GM19025 (cell line): ENCODE measurements around the gene EXD3.

Experiments
- ATAC-seq: cut with Tn5 transposase; IDR thresholded peaks from one replicate; pipeline ENCODE4 v1.9.1; 2021; ENCODE audit warnings: mild to moderate bottlenecking, low read depth, moderate library complexity; ENCODE audit not compliant: unreplicated experiment

EXD3 gene

DNA sequence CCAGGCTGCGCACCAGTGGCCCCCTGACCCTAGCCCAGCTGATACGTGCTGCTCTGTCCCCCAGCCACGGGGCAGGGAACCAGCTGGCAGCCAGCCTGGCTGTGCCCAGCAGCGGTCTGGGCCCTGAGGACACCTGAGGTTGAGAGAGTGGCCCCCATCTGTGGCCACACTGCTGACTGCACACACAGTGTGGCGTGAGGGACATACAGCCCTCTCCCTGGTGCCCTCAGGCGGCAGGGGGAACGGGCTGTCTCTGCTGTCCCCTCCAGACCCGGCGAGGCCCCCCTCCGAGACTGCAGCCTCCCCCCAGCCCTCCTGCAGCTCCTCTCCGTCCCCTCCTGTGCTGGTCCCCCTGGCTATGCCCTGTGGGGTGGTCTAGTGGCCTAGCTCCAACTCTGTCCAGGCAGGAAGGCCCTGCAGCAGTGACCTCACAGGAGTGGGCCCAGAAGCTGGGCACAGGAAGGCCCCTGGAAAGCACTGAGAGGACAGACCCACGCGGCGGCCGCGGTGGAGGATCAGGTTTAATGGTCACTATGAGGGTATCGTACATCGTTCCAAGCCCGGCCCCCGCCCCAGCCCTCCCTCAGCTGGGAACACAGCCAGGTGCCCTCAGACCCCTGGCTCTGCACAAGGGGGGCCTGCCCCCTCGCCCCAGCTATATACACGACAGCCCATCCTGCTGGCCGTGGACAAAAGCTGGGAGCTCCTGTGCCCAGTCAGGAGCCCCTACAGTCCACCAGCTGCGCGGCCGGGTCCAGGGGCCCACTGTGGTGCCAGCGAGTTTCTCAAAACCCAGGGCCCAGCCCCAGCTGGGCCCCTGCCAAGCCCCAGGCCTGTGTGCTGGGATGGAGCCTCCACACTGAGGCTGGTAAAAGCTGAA lies 25.0 kb upstream of the EXD3 start:
- no peak for ATAC-seq

DNA sequence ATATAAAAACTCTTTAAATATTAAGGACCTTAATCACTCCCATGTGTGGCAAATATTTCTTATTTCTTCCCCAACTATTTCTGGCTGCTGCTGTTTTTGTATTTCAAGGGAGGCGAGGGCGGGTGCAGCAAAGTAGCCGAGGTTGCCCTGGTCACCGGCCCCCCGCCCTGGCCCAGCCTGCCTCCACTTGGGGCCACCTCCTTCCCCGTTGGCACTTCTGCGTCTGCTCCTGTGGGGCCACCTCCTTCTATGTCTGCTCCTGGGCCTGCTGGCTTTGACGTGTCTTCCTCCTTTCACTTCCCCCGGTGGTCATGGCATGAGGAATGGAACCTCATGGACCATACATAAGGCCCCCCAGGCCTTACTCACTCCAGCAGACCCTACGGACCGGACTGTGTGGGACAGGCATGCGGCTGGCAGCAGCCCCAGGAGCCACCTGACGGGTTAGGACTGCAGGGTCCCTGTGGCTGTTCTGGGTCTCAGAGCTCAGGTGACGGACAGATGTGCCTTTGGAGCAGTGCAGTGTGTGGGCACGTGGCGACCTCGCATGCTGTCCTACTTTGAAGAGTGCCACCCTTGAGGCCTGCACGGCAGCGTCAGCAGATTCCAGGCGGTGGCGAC lies 24.0 kb upstream of the EXD3 start:
- ATAC-seq, result no peak

DNA sequence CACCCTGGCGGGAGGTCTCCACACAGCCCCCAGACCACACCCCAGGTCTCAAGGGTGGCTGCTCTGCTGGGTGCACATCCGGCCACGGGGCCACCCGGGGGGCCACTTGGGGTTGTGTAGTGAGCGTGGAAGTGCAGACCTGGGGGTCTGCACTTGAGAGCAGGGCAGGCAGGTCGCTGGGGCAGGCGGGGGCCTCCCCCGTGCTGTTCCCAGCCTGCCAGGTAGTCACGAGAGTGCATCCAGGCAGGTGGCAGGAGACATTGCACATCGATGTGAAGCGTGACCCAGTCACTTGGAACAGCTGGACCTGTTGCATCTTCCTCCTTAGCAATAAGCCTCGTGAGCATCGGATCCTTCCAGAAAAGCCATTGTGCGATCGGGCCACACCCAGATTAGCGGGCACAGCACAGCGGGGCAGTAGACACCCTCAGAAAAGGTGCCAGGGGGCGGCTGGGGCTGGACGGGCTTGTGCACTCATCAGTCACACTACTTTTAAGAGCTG lies 23.0 kb upstream of the EXD3 start:
- no peak for ATAC-seq

DNA sequence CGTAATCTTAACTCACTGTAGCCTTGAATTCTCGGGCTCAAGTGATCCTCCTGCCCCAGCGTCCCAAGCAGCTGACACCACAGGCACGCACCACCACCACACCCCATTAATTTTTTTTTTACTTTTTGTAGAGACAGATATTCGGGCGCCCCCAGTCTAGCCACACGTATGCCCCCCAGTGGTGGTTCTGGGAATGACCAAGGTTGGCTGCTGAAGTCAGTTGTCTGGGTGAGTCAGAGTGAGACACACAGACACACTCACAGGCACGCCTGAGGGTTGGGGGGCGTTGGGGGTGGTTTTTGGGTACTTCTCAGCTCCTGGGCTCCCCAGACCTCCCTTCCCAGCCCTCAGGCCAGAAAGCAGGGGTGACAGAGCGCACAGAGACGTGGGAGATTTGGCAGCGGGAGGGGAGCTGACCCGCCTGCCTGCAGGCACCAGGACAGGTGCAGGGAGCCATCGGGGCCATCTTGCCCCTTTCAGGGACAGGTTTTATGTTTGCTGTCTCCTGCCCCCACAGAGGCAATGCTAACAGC lies 22.4 kb upstream of the EXD3 start:
- no peak for ATAC-seq

DNA sequence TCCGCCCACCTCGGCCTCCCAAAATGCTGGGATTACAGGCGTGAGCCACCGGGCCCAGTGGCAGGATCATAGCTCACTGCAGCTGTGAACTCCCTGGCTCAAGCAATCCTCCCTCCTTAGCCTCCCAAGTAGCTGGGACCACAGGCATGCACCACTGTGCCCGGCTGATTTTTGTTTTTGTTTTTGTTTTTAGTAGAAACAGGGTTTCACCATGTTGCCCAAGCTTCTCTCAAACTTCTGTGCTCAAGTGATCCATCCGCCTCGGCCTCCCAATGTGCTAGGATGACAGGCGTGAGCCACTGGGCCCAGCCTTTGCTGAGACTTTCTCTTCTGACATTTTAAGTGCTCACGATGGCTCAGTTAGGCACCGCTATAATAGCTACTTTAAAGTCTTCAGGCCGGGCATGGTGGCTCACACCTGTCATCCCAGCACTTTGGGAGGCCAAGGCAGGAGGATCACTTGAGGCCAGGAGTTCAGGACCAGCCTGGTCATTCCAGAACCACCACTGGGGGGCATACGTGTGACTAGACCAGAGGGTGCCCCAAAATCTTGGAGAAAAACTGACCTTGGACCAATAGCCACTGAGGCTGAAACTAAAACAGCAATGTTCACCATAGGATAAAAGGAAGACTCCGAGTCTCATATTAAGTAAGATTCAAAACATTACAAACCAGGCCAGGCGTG lies 21.3 kb upstream of the EXD3 start:
- no peak for ATAC-seq

DNA sequence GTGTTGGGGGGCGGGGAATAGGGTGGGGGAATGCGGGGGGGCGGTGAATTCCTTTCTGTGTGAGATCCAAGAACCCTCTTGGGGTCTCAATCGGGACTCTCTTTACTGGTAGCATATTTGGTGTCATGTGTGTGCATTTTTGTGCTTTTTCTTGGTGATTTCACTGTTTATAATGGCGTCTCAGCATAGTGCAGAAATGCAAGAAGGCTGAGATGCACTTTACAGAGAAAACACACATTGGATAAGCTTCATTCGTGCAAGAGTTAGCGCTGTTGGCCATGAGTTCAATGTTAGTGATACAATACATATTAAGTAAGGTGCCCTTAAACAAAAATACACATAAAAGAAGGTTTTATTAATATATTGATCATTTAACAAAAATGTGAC lies 19.0 kb upstream of the EXD3 start:
- no peak for ATAC-seq

DNA sequence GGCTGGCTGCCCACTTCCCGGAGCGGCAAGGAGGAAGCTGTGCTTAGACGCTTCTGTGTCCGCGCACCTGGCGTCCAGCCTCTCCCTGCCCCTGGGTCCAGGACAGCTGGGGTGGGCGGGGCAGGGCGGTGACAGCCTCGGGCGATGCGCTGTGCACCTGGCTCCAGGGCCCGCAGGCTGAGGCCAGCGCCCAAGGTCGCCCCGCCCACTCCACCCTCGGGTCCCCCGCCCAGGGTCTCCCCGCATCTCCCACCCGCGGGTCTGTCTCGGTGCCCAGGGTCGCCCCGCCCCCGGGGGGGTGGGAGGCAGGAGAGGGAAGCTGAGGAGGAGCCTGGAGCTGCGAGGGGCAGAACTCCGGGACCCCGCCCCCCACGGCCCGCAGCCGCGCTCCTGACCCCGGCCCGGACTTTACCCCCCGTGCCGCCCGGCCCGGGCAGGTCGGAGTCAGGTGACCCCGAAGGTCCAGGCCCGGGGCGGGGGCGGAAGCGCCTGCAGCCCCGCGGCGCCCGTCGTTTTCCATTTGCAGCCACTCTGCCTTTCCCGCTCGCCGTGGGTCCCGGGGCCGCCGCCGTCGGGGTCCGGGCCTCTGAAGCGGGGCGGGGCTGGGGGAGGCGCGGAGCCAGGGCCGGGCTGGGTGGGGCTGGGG lies 18.4 kb upstream of the EXD3 start, which contains the start of gene ENTPD8:
ENTPD8 (minus strand) TSS at position 69 of the 646 bp plus-strand sequence. CDS start 3,072 bp downstream, outside the sequence.
- no peak for ATAC-seq

DNA sequence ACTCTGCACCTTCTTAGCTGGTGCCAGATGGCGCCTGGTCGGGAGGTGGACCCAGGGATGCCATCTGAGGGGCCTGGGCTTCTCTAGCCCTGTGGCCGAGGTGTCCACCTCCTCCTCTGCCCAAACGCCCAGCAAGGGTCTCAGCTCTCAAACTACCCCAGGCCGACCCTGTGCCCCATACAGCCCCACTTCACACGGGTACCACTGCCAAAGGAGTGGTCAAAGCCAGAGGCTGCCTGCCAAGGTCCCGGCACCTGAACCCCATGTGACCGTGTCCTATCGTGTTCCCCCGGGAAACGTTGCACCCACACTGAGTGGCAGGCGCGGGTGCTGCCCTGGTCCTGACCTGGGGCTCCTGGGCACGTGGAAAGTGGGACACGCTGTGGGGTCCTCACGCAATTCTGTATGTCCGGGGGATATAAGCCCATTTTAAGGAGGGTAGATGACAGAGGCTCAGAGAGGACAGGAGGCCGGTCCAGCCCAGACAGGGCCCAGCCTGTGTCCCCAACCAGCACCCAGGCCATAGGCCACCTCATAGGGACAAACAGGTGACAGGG lies 16.3 kb upstream of the EXD3 start:
- ATAC-seq, result no peak

DNA sequence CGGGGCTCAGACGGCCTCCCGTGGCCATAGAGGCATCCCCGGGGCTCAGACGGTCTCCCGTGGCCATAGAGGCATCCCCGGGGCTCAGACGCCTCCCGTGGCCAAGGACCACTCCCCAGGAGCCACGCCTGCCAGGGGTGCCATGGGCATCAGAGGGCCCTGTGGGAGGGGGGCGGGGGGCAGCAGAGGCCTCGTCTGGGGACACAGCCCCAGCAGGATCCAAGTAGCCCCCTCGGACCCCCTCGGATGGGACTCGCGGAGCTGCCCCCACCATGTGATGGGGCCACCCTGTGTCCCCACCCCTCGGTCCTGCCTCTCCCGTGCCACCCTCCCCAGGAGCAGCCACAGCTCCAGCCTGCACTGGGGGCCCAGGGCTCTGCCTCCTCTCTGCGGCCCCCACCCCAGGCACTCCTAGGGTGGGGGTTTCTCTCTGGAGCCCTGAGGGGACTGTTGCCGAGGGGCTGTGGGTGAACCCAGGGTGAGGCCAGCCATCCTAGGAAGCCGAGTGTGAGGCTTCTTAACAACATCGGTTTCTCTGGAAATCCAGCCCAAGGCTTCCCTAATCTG lies 15.7 kb upstream of the EXD3 start:
- ATAC-seq, result no peak

DNA sequence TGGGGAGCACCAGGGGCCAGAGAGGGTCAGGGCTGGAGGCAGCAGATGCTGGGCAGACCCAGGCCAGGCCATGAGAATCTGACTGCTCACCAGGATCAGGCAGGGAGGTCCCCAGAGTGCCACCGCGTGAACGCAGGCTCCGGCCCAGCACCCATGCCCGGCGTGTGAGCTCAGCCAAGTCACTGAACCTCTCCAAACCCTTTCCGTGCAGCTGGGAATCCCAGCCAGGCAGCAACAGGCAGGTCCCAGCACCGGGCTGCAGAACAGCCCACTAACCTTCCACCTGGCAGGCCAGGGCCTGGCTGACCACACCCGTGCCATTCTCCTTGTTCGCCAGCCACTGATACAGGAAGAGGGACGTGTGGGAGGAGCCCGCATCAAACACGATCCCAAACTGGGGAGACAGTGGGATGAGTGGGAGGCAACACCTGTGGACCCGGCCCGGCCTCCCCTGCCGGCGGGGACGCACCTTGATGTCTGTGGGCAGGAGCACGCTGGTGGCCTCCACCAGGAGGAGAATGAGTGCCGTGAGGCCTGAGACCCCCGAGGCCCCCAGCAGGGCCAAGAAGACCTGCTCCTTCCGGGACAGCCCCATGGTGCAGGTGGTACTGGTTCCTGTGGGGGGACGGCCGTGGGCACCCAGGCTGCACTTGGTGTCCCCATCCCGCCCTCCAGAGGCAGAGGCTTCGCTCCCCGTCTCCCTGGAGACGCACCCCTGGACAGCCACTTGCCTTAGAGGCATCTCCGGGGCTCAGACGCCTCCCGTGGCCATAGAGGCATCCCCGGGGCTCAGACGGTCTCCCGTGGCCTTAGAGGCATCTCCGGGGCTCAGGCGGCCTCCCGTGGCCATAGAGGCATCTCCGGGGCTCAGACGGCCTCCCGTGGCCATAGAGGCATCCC lies 15.0 kb upstream of the EXD3 start:
- ATAC-seq, result no peak

DNA sequence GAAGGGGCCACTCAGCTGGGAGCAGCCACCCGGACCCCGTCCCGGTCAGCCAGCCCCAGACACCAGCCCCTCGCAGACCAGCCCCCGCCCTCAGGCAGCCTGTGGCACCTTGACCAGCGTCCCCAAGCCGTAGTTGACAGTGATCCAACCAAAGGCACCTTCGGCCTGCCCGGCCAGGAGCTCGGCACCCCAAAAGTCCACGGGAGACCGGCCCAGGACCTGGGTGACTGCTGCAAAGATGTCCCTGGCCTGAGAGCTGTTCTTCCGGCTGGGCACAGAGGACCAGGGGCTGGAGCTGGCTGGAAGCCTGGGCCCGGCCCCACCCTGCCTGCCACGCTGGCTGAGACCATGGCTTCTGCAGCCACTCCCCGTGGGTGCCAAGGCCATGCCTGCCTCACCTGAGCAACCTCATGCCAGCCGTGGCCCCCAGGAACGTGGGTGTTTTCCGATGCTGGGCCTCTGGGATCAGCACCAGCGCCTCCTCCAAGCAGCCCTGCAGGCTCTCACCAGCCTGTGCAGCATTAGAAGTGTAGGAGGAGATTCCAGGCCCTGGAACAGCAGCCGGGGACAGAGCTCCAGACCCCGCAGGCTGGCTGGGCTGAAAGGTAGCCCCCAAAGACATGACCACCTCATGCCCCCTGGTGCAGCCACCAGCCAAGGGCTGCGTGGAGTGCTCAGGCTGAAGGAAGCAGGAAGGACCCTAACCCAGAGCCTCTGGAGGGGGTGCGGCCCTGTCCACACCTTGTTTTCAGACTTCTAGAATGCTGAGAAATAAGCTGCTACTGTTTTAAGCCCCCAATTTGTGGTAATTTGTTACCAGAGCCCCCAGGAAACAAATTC lies 14.0 kb upstream of the EXD3 start:
- no peak for ATAC-seq

DNA sequence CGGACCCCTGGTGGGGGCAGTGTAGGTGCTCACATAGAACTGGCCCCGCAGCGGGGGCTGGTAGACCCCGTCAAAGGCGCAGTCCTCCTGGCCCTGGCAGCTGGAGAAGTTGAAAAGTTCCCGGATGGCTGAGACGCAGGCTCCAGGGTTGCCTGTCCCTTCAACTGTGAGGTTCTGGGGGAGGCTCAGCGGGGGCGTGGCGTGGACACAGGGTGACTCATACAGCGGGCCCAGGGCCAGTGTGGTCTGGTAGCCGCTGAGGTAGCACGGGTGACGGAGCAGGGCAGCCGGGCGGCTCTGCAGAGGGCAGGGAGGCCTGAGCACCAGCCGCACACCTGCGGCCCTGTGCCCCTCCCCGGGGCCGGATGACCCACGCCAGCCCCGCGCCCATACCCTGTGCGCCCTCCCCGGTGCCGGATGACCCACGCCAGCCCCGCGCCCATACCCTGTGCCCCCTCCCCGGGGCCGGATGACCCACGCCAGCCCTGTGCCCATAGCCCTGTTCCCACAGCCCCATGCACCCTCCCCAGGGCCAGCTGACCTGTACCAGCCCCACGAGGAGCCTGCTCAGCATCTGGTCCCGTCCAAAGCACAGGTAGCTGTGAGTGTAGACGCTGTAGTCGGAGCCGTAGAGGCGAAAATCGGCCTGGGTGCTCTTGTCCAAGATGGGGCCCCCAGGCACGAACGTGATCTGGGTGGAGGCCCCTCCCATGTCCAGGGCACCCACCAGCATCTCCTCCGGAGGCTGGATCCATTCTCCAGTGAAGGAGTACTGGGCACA lies 13.2 kb upstream of the EXD3 start:
- ATAC-seq, result no peak

DNA sequence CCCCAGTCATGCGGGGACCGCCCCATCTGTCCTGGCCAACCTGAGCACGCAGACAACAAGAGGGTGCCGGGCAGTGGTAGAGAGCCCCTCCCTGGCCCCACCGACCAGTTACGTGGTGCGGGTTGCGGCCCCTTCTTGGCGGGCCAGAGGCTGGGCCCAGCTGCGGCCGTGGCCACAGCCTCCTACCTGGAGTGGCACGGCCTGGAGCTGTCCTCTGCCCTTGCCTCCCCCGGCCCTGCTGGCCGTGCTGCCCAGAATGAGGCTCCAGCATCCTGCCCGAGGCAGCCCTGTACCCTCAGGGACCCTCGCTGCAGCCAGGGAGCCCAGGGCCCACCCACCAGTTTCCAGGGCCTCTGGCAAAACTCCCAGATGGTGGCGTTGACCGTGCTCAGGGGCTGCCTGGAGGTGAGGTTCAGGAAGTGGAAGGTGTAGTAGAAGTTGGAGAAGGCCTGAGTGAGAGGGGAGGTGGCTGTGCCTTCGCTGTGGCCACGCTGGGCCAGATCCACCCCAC lies 12.5 kb upstream of the EXD3 start:
- ATAC-seq, result no peak

DNA sequence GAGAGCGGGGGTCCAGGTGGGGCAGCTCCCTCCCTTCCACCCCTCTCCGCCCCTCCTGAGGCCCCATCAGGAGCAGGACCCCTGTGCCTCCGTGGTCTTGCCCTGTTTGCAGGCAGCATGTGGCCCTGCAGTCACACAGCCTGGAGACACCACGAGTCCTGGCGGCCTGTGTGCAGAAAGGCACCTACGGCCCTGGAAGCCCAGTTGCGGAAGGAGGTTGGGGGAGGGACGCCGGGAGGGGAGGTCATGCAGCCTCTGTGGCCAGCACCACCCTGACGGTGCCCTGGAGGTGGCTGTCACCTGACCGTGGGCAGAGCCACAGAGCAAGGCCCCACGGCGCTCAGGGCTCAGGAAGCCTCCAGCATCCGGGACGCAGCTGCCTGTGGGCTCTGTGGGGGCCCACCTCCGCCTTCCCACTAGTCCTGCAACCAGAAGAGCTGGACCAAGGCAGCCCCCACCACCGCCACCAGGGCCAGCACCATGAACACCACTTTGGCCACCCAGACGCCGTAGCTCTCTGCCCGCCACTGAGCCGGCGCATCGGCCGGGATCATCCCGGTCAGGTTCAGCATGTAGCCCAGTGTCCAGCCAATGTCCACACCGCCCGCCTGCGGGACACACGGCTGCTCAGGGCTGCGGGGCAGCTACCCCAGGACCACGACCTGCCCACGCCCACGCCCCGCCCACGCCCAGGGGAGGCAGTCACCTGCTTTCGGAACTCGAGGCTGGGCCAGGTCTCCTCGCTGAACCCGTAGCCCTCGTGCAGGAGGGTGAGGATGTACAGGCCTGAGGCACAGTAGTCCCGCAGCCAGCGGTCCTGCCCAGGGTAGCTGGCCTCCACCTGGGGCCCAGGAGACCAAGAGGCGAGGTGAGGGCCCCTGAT lies 11.8 kb upstream of the EXD3 start:
- ATAC-seq, result no peak

DNA sequence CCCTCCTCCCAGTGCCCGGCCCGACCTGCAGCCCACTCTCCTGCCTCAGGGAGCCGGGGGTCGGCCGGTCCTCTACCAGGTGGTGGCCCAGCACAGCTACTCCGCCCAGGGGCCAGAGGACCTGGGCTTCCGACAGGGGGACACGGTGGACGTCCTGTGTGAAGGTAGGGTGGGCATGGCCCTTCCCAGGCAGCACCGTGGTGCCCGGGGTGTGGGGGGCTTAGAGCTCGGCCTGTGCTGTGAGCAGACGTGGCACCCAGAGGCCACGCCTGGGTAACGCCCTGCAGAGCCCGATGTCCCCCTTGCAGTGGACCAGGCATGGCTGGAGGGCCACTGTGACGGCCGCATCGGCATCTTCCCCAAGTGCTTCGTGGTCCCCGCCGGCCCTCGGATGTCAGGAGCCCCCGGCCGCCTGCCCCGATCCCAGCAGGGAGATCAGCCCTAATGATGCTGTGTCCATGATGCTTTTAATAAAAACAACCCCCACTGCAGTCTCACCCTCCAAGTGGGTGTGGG lies 11.0 kb upstream of the EXD3 start:
- no peak for ATAC-seq
